Adrenal gland (tissue), 12 donors: ENCODE data around the gene ANKLE1. TPM values are rescaled to one million over a fixed set of nuclear protein-coding genes. Genes with fewer than 3 reads are reported as not detected.

Experiments
- DNase-seq, 7 donors: peaks; one replicate each; pipeline ENCODE4 v3.0.0-alpha.2; 2019 to 2020
- H3K27ac ChIP-seq, 5 donors: fragments of 200-600 bp; sonication (generic) in 4 of 5; 1 replicate in 3 of 5; 2 replicates in 2 of 5; pipeline versions ENCODE4 v1.5.1 to v1.8.0; 2016 to 2020; ENCODE audit warnings: mild to moderate bottlenecking in 1 of 5
- H3K27me3 ChIP-seq: fragments of 200-600 bp; 2 replicates; pipeline ENCODE4 v1.8.0; 2021
- H3K36me3 ChIP-seq, 2 donors: fragments of 200-600 bp; replicated peaks in 1 of 2; 1 replicate in 1 of 2; 2 replicates in 1 of 2; pipeline versions ENCODE4 v1.5.1 to v1.8.0; 2018 to 2022
- H3K4me1 ChIP-seq, 2 donors: fragments of 200-600 bp; replicated peaks in 1 of 2; 1 replicate in 1 of 2; 2 replicates in 1 of 2; pipeline versions ENCODE4 v1.5.1 to v1.8.0; 2018 to 2021
- H3K4me3 ChIP-seq, 4 donors: fragments of 200-600 bp; sonication (generic) in 3 of 4; one replicate each; pipeline ENCODE4 v1.5.1; 2016 to 2018
- H3K9me3 ChIP-seq, 3 donors: fragments of 200-600 bp; sonication (generic) in 1 of 3; replicated peaks in 1 of 3; 1 replicate in 2 of 3; 2 replicates in 1 of 3; pipeline versions ENCODE4 v1.5.1 to v1.8.0; 2016 to 2021
- POLR2A ChIP-seq, 2 donors: fragments of 450-650 bp; IDR thresholded peaks; one replicate each; pipeline ENCODE4 v1.6.1; 2017; ENCODE audit warnings: antibody characterized with exemption in 2 of 2, mild to moderate bottlenecking in 2 of 2, moderate library complexity in 1 of 2
- WGBS, 4 donors: extraction: QIAGEN DNeasy Blood & Tissue Kit in 2 of 4; methylation state at CpG; one replicate each; pipeline versions ENCODE4 v1.1.5 to v1.1.7; 2013 to 2017; 5-methylcytosine and 5-hydroxymethylcytosine counted together
- intact Hi-C, 2 donors: fragments of 100-400 bp; cut with DNase I; formaldehyde crosslinking; loops; one replicate each; pipeline versions ENCODE4 v1.14.1 to v1.15.0; 2022 to 2023
- polyA plus RNA-seq, 3 donors: library from polyadenylated mRNA; stranded (reverse); fragments of 200-250 nt in 2 of 3; fragments of 350-450 nt in 1 of 3; fragmentation: Illumina TruSeq in 1 of 3; extraction: RNeasy Lipid Tissue Mini Kit (QIAGEN cat#74804) in 1 of 3; gene quantifications; one replicate each; pipeline ENCODE4 v1.2.3, GENCODE V29; 2013 to 2014
- total RNA-seq, 9 donors: library from RNA; depleted of rRNA in 4 of 9; stranded (reverse); fragments of >200 nt in 4 of 9; fragments of 120-200 nt in 1 of 9; fragmentation: NEBNext Ultra II Directional in 1 of 9; extraction: Animal tissue kit (Norgen Biotek cat#: 25700) in 1 of 9; gene quantifications; one replicate each; pipeline versions ENCODE4 v1.1.0 to v1.2.4, GENCODE V29; 2013 to 2023
- TF ChIP-seq, protein P1 (sequence below), 6 experiments: fragments of 450-650 bp in 4 of 6; fragments of 200-600 bp in 2 of 6; sonication (generic) in 1 of 6; IDR thresholded peaks; 1 replicate in 5 of 6; 2 replicates in 1 of 6; pipeline versions ENCODE4 v1.5.1 to v1.8.0; 2016 to 2021; ENCODE audit warnings: antibody characterized with exemption in 6 of 6, mild to moderate bottlenecking in 2 of 6, moderate library complexity in 1 of 6
- donor health status: healthy with polysubstance abuse.
- donor health status: Bipolar disorder and iron deficiency.
- donor health status: DM: yes; HTN: yes; CAD: no.
- donor health status: DM: no; HTN: no; CAD: no.
- donor health status: DM: no; HTN: no; CAD: no.
- donor health status: DM: yes; HTN: yes; CAD: no.

Gene ANKLE1
- total and polyA plus RNA-seq, 12 donors, result 0.11 to 1.8 (median 0.38) TPM

DNA sequence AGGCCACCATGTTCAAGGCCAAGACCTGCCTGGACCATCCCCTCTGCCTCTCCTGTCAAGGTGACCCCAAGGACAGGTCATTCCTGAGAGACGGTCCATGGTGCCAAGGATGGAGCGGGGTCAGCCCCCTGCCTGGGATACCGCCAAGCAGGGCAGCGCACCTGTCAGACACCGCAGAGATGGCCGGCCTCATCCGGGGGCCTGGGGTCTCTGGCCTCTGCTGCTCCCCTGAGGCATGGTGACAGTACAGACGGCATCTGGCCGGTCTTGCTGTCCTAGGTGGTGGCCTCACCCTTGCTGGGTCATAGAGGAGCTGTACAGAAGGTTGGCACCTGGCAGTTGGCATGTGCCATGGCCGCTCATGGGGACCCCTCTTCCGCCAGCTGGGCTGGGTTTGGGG lies 38.7 kb downstream of the ANKLE1 start:
- Histone ChIP-seq H3K27me3 (no peaks in the 10 kb centered on the region), H3K9me3 (no peaks in the 10 kb centered on the region), H3K4me1 (peaks cover 0 to 9% of the 10 kb centered on the region in 2 donors), H3K27ac (no peak overlapping the region), H3K36me3 (peaks cover 0 to 37% of the 10 kb centered on the region in 2 donors), H3K4me3 (no peak overlapping the region)
- DNase-seq, result no peak
- no peak for TF ChIP-seq POLR2A (IDR thresholded peaks at IDR 0.05)
- TF ChIP-seq, protein P1, sequence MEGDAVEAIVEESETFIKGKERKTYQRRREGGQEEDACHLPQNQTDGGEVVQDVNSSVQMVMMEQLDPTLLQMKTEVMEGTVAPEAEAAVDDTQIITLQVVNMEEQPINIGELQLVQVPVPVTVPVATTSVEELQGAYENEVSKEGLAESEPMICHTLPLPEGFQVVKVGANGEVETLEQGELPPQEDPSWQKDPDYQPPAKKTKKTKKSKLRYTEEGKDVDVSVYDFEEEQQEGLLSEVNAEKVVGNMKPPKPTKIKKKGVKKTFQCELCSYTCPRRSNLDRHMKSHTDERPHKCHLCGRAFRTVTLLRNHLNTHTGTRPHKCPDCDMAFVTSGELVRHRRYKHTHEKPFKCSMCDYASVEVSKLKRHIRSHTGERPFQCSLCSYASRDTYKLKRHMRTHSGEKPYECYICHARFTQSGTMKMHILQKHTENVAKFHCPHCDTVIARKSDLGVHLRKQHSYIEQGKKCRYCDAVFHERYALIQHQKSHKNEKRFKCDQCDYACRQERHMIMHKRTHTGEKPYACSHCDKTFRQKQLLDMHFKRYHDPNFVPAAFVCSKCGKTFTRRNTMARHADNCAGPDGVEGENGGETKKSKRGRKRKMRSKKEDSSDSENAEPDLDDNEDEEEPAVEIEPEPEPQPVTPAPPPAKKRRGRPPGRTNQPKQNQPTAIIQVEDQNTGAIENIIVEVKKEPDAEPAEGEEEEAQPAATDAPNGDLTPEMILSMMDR (IDR thresholded peaks at IDR 0.05), result no peak
- intact Hi-C loops, result no loop called here
- 85 to 100% (median 87%) methylated on average over 3 to 11 of the region's 11 CpGs for WGBS, 4 donors

DNA sequence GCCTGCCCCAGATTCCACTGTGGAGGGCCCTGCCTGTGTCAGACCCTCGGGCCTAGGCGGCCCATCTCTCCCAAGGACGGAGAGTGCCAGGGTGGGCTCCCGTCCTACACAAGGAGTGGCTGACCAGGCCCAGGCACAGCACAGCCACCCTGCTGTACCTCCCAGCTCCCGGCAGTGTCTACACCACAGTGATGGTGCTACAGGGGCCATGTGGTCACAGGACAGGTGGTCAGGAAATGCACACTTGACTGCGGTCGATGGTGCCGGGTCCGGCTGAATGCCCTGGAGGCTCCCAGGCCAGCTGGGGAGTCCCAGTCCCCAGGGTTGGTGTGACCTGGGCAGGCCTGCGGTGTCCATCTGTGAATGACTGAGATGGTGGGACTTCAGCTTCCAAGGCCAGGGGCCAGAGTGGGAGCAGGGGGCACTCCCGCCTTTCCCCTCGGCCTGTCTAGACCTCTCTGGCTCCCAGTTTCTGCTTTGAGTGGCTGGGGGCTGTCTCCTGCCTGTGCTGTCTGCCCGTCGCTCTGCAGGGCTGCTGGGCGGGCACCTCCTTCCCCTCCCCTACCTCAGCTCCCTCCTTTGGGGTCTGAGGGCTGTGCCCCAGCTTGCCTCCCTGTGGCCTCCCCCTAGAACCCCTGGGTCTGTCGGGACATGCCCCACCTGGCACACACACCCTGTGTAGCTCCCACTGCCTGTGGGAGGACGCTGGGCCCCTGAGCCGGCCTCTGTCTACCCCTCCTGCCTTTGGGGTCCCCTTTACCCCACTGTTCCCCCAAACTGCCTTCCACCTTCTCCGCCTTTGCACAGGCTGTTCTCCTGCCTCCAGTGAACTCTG lies 40.2 kb downstream of the ANKLE1 start:
- 86 to 95% (median 91%) methylated on average over 13 to 19 of the region's 19 CpGs for WGBS, 4 donors
- peaks cover 0 to 22% of the 10 kb centered on the region in 2 donors for H3K36me3 ChIP-seq
- no peak overlapping the region for H3K4me3 ChIP-seq
- no peak for DNase-seq
- TF ChIP-seq, protein P1 (IDR thresholded peaks at IDR 0.05), result no peak
- no peak for TF ChIP-seq POLR2A (IDR thresholded peaks at IDR 0.05)
- no peaks in the 10 kb centered on the region for H3K27me3 ChIP-seq
- no peaks in the 10 kb centered on the region for H3K9me3 ChIP-seq
- peak overlapping the region in 2 of 5 donors; percentile 47 to 54 for H3K27ac ChIP-seq
- peaks cover 0 to 9% of the 10 kb centered on the region in 2 donors for H3K4me1 ChIP-seq
- intact Hi-C loops, result no loop called here

DNA sequence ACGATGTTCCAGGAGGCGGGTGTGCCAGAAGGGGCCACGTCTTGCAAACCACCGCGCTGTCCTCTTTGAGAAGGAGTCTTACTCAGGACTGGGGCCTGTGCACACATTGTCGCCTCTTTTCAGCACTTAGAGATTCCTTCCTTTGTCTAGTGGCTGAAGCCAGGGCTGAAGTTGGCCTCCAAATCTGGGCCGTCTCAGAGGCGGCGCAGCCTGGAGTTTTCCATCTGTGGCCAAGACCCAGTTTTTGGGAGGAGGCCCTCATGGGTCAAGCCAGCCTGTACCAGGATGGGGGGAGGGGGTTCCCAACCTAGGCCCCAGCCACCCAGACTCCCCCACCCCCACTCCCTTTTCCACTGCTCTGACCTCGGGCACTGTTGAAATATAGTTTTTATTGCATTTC lies 41.2 kb downstream of the ANKLE1 start:
- peak overlapping the region in 3 of 5 donors; percentile 39 to 54 (median 47) for H3K27ac ChIP-seq
- no peak for TF ChIP-seq POLR2A (IDR thresholded peaks at IDR 0.05)
- TF ChIP-seq, protein P1 (IDR thresholded peaks at IDR 0.05), result no peak
- H3K9me3 ChIP-seq, result no peaks in the 10 kb centered on the region
- no peak overlapping the region for H3K4me3 ChIP-seq
- H3K27me3 ChIP-seq, result no peaks in the 10 kb centered on the region
- peaks cover 0 to 17% of the 10 kb centered on the region in 2 donors for H3K4me1 ChIP-seq
- 34 to 66% (median 62%) methylated on average over 4 to 10 of the region's 10 CpGs for WGBS, 4 donors
- intact Hi-C loops, result no loop called here
- H3K36me3 ChIP-seq, result peaks cover 0 to 20% of the 10 kb centered on the region in 2 donors
- DNase-seq, result peak in 3 of 7 donors; percentile 58 to 69 (median 65)

DNA sequence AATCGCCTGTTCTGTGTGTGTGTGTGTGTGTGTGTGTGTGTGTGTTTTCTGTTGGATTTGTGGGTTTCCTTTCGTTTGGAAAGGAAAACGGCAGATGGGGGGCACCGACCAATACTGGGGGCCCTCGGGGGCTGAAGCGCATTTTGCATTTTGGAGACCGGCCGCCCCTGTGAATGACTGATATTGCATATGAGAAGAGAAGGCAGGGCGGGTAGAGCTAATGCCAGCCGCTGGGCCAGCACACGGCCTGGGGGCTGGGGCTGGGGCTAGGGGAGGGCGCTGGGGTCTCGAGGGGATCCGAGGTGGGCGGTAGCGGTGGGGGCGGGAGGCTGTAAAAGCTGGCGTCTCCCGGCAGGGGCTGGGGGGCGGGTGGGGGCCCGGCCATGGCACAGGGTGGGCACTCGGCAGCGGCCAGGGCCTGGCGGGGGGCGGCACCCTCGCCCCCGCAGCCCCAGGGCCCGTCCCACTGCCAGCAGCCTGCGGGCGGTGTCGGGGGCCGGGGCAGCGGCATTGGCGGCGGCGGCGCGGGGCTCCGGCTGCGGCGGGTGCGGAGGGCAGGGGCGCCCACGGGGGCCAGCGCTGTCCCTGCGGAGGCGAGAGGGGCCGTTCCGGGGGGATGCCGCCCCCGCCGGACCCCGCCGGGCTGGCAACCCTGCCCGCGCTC lies 41.7 kb downstream of the ANKLE1 start:
- Histone ChIP-seq H3K9me3 (no peaks in the 10 kb centered on the region), H3K27ac (peak overlapping the region in 2 of 5 donors; percentile 54 to 75), H3K4me1 (peaks cover 4 to 23% of the 10 kb centered on the region in 2 donors), H3K4me3 (no peak overlapping the region), H3K36me3 (peaks cover 0 to 20% of the 10 kb centered on the region in 2 donors), H3K27me3 (no peaks in the 10 kb centered on the region)
- TF ChIP-seq, protein P1 (IDR thresholded peaks at IDR 0.05), result no peak
- no peak for TF ChIP-seq POLR2A (IDR thresholded peaks at IDR 0.05)
- intact Hi-C loops, result no loop called here
- WGBS, 4 donors, result 29 to 65% (median 48%) methylated on average over 9 to 56 of the region's 56 CpGs
- DNase-seq, result no peak
